B cell (primary cell): ENCODE results near the gene FITM1. TPM values are rescaled to one million over a fixed set of nuclear protein-coding genes. Genes with fewer than 3 reads are reported as not detected.

ENCODE experiments used
- ATAC-seq: fragments of 200-7000 bp; cut with Tn5 transposase; one replicate; pipeline ENCODE4 v1.10.0; 2021; ENCODE audit warnings: low read depth, mild to moderate bottlenecking, moderate number of reproducible peaks, moderate library complexity
- CTCF ChIA-PET: fragments of 350-600 bp; sonication (Branson Sonifier 250); formaldehyde crosslinking; loops from one replicate; lab custom pipeline; 2021; ENCODE audit warnings: antibody characterized with exemption, inconsistent platforms; lab: Charles Lee
- POLR2A ChIA-PET: fragments of 350-600 bp; sonication (Branson Sonifier 250); formaldehyde crosslinking; loops from one replicate; lab custom pipeline; 2021; ENCODE audit warnings: antibody characterized with exemption; lab: Charles Lee
- DNase-seq: peaks from one replicate; pipeline ENCODE4 v3.0.0; 2013
- H2AFZ ChIP-seq: 2 replicates; pipeline ENCODE4 v1.6.1; 2012; ENCODE audit warnings: mild to moderate bottlenecking, low read depth, low read length; ENCODE audit not compliant: insufficient read depth, poor library complexity, severe bottlenecking
- H3K27ac ChIP-seq, 2 donors: 1 replicate in 1 of 2; 2 replicates in 1 of 2; pipeline ENCODE4 v1.5.1; 2012 to 2013; ENCODE audit warnings: low read length in 2 of 2, mild to moderate bottlenecking in 2 of 2, moderate library complexity in 1 of 2
- H3K27me3 ChIP-seq, 4 experiments: fragments of 200-600 bp in 1 of 4; sonication (generic) in 1 of 4; replicated peaks in 1 of 4; 1 replicate in 2 of 4; 2 replicates in 2 of 4; pipeline versions ENCODE4 v1.6.1 to v1.7.0; 2013 to 2016; ENCODE audit warnings: low read length in 3 of 4, mild to moderate bottlenecking in 2 of 4, mixed read lengths in 1 of 4, moderate library complexity in 1 of 4; ENCODE audit not compliant: insufficient read depth in 4 of 4, control insufficient read depth in 3 of 4; ENCODE audit errors: control extremely low read depth in 1 of 4
- H3K36me3 ChIP-seq, 2 experiments: replicated peaks in 1 of 2; 1 replicate in 1 of 2; 2 replicates in 1 of 2; pipeline versions ENCODE4 v1.6.1 to v1.7.1; 2013; ENCODE audit warnings: low read length in 1 of 2; ENCODE audit not compliant: insufficient read depth in 2 of 2, control insufficient read depth in 1 of 2; ENCODE audit errors: control extremely low read depth in 1 of 2, extremely low read depth in 1 of 2
- H3K4me1 ChIP-seq, 2 donors: fragments of 200-600 bp in 1 of 2; sonication (generic) in 1 of 2; 1 replicate in 1 of 2; 2 replicates in 1 of 2; pipeline versions ENCODE4 v1.5.1 to v1.6.1; 2013 to 2017; ENCODE audit warnings: low read length in 2 of 2; ENCODE audit not compliant: control insufficient read depth in 2 of 2, insufficient read depth in 2 of 2
- H3K4me2 ChIP-seq: replicated peaks from 2 replicates; pipeline ENCODE3; 2012; ENCODE audit warnings: mild to moderate bottlenecking, low read depth, low read length; ENCODE audit not compliant: poor library complexity, severe bottlenecking
- H3K4me3 ChIP-seq, 5 experiments: fragments of 200-600 bp in 1 of 5; sonication (generic) in 1 of 5; 1 replicate in 3 of 5; 2 replicates in 2 of 5; pipeline versions ENCODE4 v1.5.1 to v1.7.0; 2011 to 2016; ENCODE audit warnings: low read length in 4 of 5, mild to moderate bottlenecking in 4 of 5, low read depth in 2 of 5, control low read depth in 1 of 5, moderate library complexity in 1 of 5; ENCODE audit not compliant: insufficient read depth in 1 of 5; ENCODE audit errors: control extremely low read depth in 1 of 5, extremely low read depth in 1 of 5
- H3K79me2 ChIP-seq: fragments of 200-600 bp; sonication (generic); one replicate; pipeline ENCODE4 v1.6.0; 2016; ENCODE audit warnings: low read length; ENCODE audit not compliant: control insufficient read depth, insufficient read depth
- H3K9ac ChIP-seq: fragments of 200-600 bp; sonication (generic); 2 replicates; pipeline ENCODE4 v1.6.1; 2017; ENCODE audit warnings: mild to moderate bottlenecking, low read length, moderate library complexity
- H3K9me3 ChIP-seq, 3 donors: one replicate each; pipeline versions ENCODE4 v1.6.1 to v1.7.1; 2013; ENCODE audit warnings: low read length in 2 of 3; ENCODE audit not compliant: control insufficient read depth in 2 of 3, insufficient read depth in 1 of 3; ENCODE audit errors: control extremely low read depth in 1 of 3
- H4K20me1 ChIP-seq: 2 replicates; pipeline ENCODE4 v1.6.0; 2012; ENCODE audit warnings: mild to moderate bottlenecking, low read length; ENCODE audit not compliant: insufficient read depth, control insufficient read depth, poor library complexity, severe bottlenecking
- H3K27ac Mint-ChIP-seq: one replicate; pipeline ENCODE4 v1.8.0; 2021; ENCODE audit warnings: mixed read lengths
- H3K27me3 Mint-ChIP-seq: one replicate; pipeline ENCODE4 v1.8.0; 2021; ENCODE audit warnings: mixed read lengths
- H3K4me1 Mint-ChIP-seq: one replicate; pipeline ENCODE4 v1.8.0; 2021; ENCODE audit warnings: mixed read lengths
- H3K4me3 Mint-ChIP-seq: one replicate; pipeline ENCODE4 v1.8.0; 2021; ENCODE audit warnings: mixed read lengths
- H3K9me3 Mint-ChIP-seq: one replicate; pipeline ENCODE4 v1.8.0; 2022; ENCODE audit warnings: mixed read lengths; ENCODE audit not compliant: insufficient read depth
- EZH2 ChIP-seq: IDR thresholded peaks from 2 replicates; pipeline ENCODE4 v1.6.1; 2012; ENCODE audit warnings: borderline replicate concordance, low read depth, mild to moderate bottlenecking, moderate library complexity, low read length; ENCODE audit not compliant: insufficient read depth, poor library complexity, severe bottlenecking
- WGBS: methylation state at CpG from one replicate; pipeline ENCODE4 v1.1.5; 2013; ENCODE audit warnings: missing lambda C conversion rate; ENCODE audit not compliant: insufficient coverage; 5-methylcytosine and 5-hydroxymethylcytosine counted together
- intact Hi-C: fragments of 100-400 bp; cut with micrococcal nuclease; formaldehyde crosslinking; loops from one replicate; pipeline ENCODE4 v1.10.0; 2022
- polyA plus RNA-seq: library from polyadenylated mRNA; depleted of rRNA; stranded (reverse); fragments of >200 nt; gene quantifications from 2 replicates; pipeline ENCODE4 v1.2.3, GENCODE V29; 2012
- total RNA-seq, 2 donors: library from RNA; stranded (reverse); fragments of 120-200 nt in 1 of 2; gene quantifications; 1 replicate in 1 of 2; 2 replicates in 1 of 2; pipeline versions ENCODE4 v1.2.3 to v1.2.4, GENCODE V29; 2013 to 2022
- TF ChIP-seq, protein P1 (sequence below): fragments of 200-600 bp; IDR thresholded peaks from one replicate; pipeline ENCODE4 v1.8.0; 2022; ENCODE audit warnings: antibody characterized with exemption, mild to moderate bottlenecking

The FITM1 gene
- total and polyA plus RNA-seq, 2 donors (not counting 1 experiment from before 2014, with no cell fraction given): 2.6 to 3.3 TPM

DNA sequence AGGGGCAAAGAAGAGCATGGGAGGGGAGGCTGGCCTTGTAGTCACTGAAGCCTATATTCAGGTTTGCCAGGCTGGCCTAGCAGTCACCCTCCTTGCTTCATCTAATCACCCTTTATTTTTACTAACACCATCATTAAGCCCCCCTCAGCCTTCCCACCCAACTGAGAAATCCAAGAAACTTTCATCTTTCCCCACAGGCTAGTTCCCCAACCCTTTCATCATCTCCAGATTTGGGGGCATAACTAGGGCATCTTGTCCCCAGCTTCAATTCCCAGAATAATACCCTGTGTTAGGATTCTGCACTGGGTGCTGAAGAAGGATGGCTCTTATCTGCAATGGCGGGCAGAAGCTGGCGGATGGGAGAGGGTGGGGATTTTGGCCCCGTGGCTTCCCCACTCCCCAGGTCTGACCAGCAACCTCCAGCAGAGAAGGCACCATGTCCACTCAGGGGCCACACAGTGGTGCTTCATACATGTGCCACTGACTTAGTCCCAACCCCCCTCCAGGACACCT is 29.4 kb upstream of the FITM1 start:
- TF ChIP-seq EZH2: no peak
- TF ChIP-seq, protein P1, sequence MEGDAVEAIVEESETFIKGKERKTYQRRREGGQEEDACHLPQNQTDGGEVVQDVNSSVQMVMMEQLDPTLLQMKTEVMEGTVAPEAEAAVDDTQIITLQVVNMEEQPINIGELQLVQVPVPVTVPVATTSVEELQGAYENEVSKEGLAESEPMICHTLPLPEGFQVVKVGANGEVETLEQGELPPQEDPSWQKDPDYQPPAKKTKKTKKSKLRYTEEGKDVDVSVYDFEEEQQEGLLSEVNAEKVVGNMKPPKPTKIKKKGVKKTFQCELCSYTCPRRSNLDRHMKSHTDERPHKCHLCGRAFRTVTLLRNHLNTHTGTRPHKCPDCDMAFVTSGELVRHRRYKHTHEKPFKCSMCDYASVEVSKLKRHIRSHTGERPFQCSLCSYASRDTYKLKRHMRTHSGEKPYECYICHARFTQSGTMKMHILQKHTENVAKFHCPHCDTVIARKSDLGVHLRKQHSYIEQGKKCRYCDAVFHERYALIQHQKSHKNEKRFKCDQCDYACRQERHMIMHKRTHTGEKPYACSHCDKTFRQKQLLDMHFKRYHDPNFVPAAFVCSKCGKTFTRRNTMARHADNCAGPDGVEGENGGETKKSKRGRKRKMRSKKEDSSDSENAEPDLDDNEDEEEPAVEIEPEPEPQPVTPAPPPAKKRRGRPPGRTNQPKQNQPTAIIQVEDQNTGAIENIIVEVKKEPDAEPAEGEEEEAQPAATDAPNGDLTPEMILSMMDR: no peak
- ChIA-PET CTCF (interaction anchor here (1.2 to 11.7 kb wide), 4 partner anchors 8 to 42 kb away, joined by 4 to 292 read pairs (median 6); partner anchors contain the start of gene PCK2), POLR2A (interaction anchor here (1.1 kb wide), 1 partner anchor 43 kb away, joined by 3 read pairs; no protein-coding TSS in a partner anchor)
- Histone ChIP-seq H4K20me1 (peaks cover 7% of the 10 kb centered on the region), H3K79me2 (peaks cover 29% of the 10 kb centered on the region), H3K9ac (no peak overlapping the region), H3K36me3 (peaks cover 2 to 69% of the 10 kb centered on the region in 2 experiments), H3K27me3 (no peaks in the 10 kb centered on the region), H3K9me3 (no peaks in the 10 kb centered on the region), H2AFZ (no peak overlapping the region), H3K27ac (no peak overlapping the region), H3K4me3 (no peak overlapping the region), H3K4me1 (peaks cover 0 to 7% of the 10 kb centered on the region in 2 donors), H3K4me2 (no peak overlapping the region)
- Mint-ChIP-seq H3K4me1 (peaks cover 8% of the 10 kb centered on the region), H3K4me3 (no peak overlapping the region), H3K27ac (peak overlapping the region; percentile 50), H3K27me3 (no peaks in the 10 kb centered on the region), H3K9me3 (no peaks in the 10 kb centered on the region)
- ATAC-seq: no peak
- no peak for DNase-seq
- WGBS: no CpG with 5 or more reads among the region's 3 CpGs
- intact Hi-C loops: loop anchor here (10.0 kb wide), 1 partner anchor 116 kb away; the partner anchor contains the start of gene DHRS4L2

DNA sequence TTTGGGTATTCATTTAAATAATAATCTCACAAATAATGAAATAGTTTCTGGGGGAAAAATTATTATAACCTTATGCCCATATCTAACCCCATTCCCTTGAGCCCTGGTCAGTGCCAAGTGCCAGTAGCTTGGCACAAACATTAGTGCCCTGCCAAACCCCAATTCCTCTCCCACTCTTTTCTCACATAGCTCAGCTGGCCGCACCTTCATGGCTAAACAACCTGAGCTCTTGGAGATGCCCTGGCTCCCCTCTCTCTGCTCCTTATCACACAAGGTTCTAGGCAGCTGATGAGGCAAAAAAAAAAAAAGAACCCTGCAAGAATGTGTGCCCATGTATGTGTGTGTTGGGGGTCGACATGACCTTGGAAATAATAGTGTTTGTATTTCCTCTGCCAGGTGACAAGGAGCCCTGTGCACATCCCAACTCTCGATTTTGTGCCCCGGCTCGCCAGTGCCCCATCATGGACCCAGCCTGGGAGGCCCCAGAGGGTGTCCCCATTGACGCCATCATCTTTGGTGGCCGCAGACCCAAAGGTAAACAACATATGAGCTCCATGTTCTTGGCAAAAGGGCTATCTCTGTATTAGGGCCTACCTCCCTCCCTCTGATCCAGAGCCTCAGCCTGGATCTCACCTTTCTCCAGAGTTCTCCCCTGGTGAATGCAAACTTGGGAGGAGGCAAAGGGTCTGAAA is 28.0 kb upstream of the FITM1 start:
- intact Hi-C loops: loop anchor here (10.0 kb wide), 1 partner anchor 118 kb away; the partner anchor contains the start of gene DHRS4L2
- POLR2A ChIA-PET: interaction anchor here (0.5 to 0.7 kb wide), 2 partner anchors 19 to 44 kb away, joined by 4 read pairs; partner anchors contain the start of gene PSME2
- ATAC-seq: no peak
- H3K4me2 ChIP-seq: no peak overlapping the region
- WGBS: 96% methylated on average over 7 of the region's 7 CpGs
- peaks cover 22% of the 10 kb centered on the region for H3K79me2 ChIP-seq
- TF ChIP-seq, protein P1: no peak
- no peak for TF ChIP-seq EZH2
- Mint-ChIP-seq H3K27ac (no peak overlapping the region), H3K4me1 (no peaks in the 10 kb centered on the region), H3K27me3 (no peaks in the 10 kb centered on the region), H3K9me3 (no peaks in the 10 kb centered on the region), H3K4me3 (no peak overlapping the region)
- H3K9ac ChIP-seq: no peak overlapping the region
- no peak for DNase-seq
- H3K9me3 ChIP-seq: no peaks in the 10 kb centered on the region
- no peak overlapping the region for H2AFZ ChIP-seq
- H3K27ac ChIP-seq: no peak overlapping the region
- H3K4me3 ChIP-seq: no peak overlapping the region
- no peaks in the 10 kb centered on the region for H3K27me3 ChIP-seq
- CTCF ChIA-PET: interaction anchor here (0.6 to 11.7 kb wide), 6 partner anchors 9 to 1043 kb away, joined by 3 to 292 read pairs (median 6); partner anchors contain the start of genes DCAF11, NRL, PCK2 and TINF2
- H3K36me3 ChIP-seq: peaks cover 2 to 63% of the 10 kb centered on the region in 2 experiments
- H4K20me1 ChIP-seq: peaks cover 7% of the 10 kb centered on the region
- H3K4me1 ChIP-seq: no peaks in the 10 kb centered on the region
